ENCODE results near the gene CCDC106.
A peak's percentile ranks its signal among the peaks of the same experiment; 100 is the strongest.

CCDC106 gene

GRCh38 chr19:55602104-55603001 lies 45.7 kb upstream of the CCDC106 start:
- no peak overlapping the region for H3K4me3 ChIP-seq (replicated peaks; ENCODE audit: low read depth, low read length)
- DNase-seq (ENCODE audit: extremely low read depth, low read depth), result no peak
- TF ChIP-seq CTCF (IDR thresholded peaks at IDR 0.05; ENCODE audit: low read depth, low read length, missing control alignments), result no peak

- no peak overlapping the region for H3K4me3 ChIP-seq (replicated peaks; ENCODE audit: low read depth, low read length)
- DNase-seq (ENCODE audit: extremely low read depth, low read depth), result no peak
- TF ChIP-seq CTCF (IDR thresholded peaks at IDR 0.05; ENCODE audit: low read depth, low read length, missing control alignments), result no peak
These were observed 44.9 kb upstream of the CCDC106 start for GRCh38 chr19:55603115-55603514.

GRCh38 chr19:55603581-55604292 lies 44.3 kb upstream of the CCDC106 start:
- H3K4me3 ChIP-seq (replicated peaks; ENCODE audit: low read depth, low read length), result peak overlapping the region; percentile 46; the same call in 1 of the 2 replicates
- no peak for TF ChIP-seq CTCF (IDR thresholded peaks at IDR 0.05; ENCODE audit: low read depth, low read length, missing control alignments)
- DNase-seq (ENCODE audit: extremely low read depth, low read depth), result no peak

GRCh38 chr19:55605207-55605636 lies 42.8 kb upstream of the CCDC106 start:
- no peak for TF ChIP-seq CTCF (IDR thresholded peaks at IDR 0.05; ENCODE audit: low read depth, low read length, missing control alignments)
- DNase-seq (ENCODE audit: extremely low read depth, low read depth), result peak; percentile 93
- peak overlapping the region; percentile 92 for H3K4me3 ChIP-seq (replicated peaks; ENCODE audit: low read depth, low read length)

GRCh38 chr19:55605637-55606470 lies 42.2 kb upstream of the CCDC106 start, which contains the start of gene ZNF865:
Gene ZNF865, plus strand, starts transcription at chr19:55605647. Its CDS starts 7,972 bp downstream, at chr19:55613619.
- peak; percentile 66 for DNase-seq (ENCODE audit: extremely low read depth, low read depth)
- peak within 1 kb of the TSS; percentile 92 for H3K4me3 ChIP-seq (replicated peaks; ENCODE audit: low read depth, low read length)
- TF ChIP-seq CTCF (IDR thresholded peaks at IDR 0.05; ENCODE audit: low read depth, low read length, missing control alignments), result peak; percentile 82

GRCh38 chr19:55606471-55606787 lies 41.6 kb upstream of the CCDC106 start:
- TF ChIP-seq CTCF (IDR thresholded peaks at IDR 0.05; ENCODE audit: low read depth, low read length, missing control alignments), result no peak
- peak overlapping the region; percentile 92 for H3K4me3 ChIP-seq (replicated peaks; ENCODE audit: low read depth, low read length)

More at GRCh38 chr19:55606471-55606787, 41.6 kb upstream of the CCDC106 start:
- no peak for DNase-seq (ENCODE audit: extremely low read depth, low read depth)

Data from HFF-Myc (cell line).